MCF 10A (cell line): ENCODE measurements around the gene PER2. TPM values are rescaled to one million over a fixed set of nuclear protein-coding genes. Genes with fewer than 3 reads are reported as not detected.

Experiments
- BruUV-seq: library from RNA; stranded (reverse); fragments of 400-500 nt; replicated peaks from 2 replicates; lab custom pipeline; 2021; lab: Mats Ljungman, UMichigan
- CTCF ChIA-PET: fragments of 300-600 bp; sonication (Branson Sonifier 250); formaldehyde crosslinking; extraction: SDS; loops from one replicate; lab custom pipeline; 2021; ENCODE audit warnings: antibody characterized with exemption, inconsistent platforms; lab: Yijun Ruan, JAX
- POLR2A ChIA-PET: fragments of 300-600, 350-650 bp; sonication (Branson Sonifier 250); formaldehyde crosslinking; extraction: SDS; loops from one replicate; lab custom pipeline; 2020; ENCODE audit warnings: antibody characterized with exemption, inconsistent platforms; lab: Yijun Ruan, JAX
- DNase-seq: peaks from one replicate; pipeline ENCODE4 v3.0.0-alpha.2; 2018; ENCODE audit not compliant: unreplicated experiment
- H3K27ac Mint-ChIP-seq: one replicate; pipeline ENCODE4 v1.8.0; 2022; ENCODE audit warnings: mild to moderate bottlenecking, low read depth, mixed read lengths; ENCODE audit not compliant: unreplicated experiment
- H3K27me3 Mint-ChIP-seq: one replicate; pipeline ENCODE4 v1.8.0; 2022; ENCODE audit warnings: mixed read lengths; ENCODE audit not compliant: insufficient read depth, unreplicated experiment
- H3K36me3 Mint-ChIP-seq: one replicate; pipeline ENCODE4 v1.8.0; 2022; ENCODE audit warnings: mild to moderate bottlenecking, moderate library complexity, mixed read lengths; ENCODE audit not compliant: insufficient read depth, unreplicated experiment
- H3K4me1 Mint-ChIP-seq: one replicate; pipeline ENCODE4 v1.8.0; 2022; ENCODE audit warnings: mixed read lengths; ENCODE audit not compliant: insufficient read depth, unreplicated experiment
- H3K4me3 Mint-ChIP-seq: one replicate; pipeline ENCODE4 v1.8.0; 2022; ENCODE audit warnings: mild to moderate bottlenecking, moderate library complexity, mixed read lengths; ENCODE audit not compliant: unreplicated experiment
- H3K9me3 Mint-ChIP-seq: one replicate; pipeline ENCODE4 v1.8.0; 2022; ENCODE audit warnings: mixed read lengths; ENCODE audit not compliant: unreplicated experiment
- CTCF ChIP-seq: fragments of 200-600 bp; IDR thresholded peaks from one replicate; pipeline ENCODE4 v1.8.0; 2022; ENCODE audit warnings: antibody characterized with exemption, mild to moderate bottlenecking; ENCODE audit not compliant: unreplicated experiment
- intact Hi-C: fragments of 100-400 bp; cut with micrococcal nuclease; formaldehyde crosslinking; loops from 2 replicates; pipeline ENCODE4 v1.14.1; 2022
- total RNA-seq: library from RNA; stranded (reverse); gene quantifications from 2 replicates; pipeline ENCODE4 v1.2.3, GENCODE V29; 2022

Gene PER2
- total RNA-seq, 1 experiment from 2014 or later = 8.9 TPM

- POLR2A ChIA-PET = interaction anchor here (1.0 to 3.7 kb wide), 3 partner anchors 35 to 48 kb away, joined by 3 to 13 read pairs (median 3); no protein-coding TSS in a partner anchor
- no peak for DNase-seq
- H3K4me1 Mint-ChIP-seq = peaks cover 5% of the 10 kb centered on the region
- TF ChIP-seq CTCF = no peak
- intact Hi-C loops = no loop called here
- H3K27ac Mint-ChIP-seq = no peak overlapping the region
- H3K4me3 Mint-ChIP-seq = peak overlapping the region; percentile 80
- no peaks in the 10 kb centered on the region for H3K27me3 Mint-ChIP-seq
- H3K36me3 Mint-ChIP-seq = no peaks in the 10 kb centered on the region
- CTCF ChIA-PET = interaction anchor here (0.6 to 1.0 kb wide), 2 partner anchors 205 to 376 kb away, joined by 3 to 5 read pairs; no protein-coding TSS in a partner anchor
- BruUV-seq = no TSS peak
- H3K9me3 Mint-ChIP-seq = no peaks in the 10 kb centered on the region
Measured at GRCh38 chr2:238238766-238239542, 49.5 kb downstream of the PER2 start.

- Mint-ChIP-seq H3K27me3 (no peaks in the 10 kb centered on the region), H3K27ac (no peak overlapping the region), H3K9me3 (no peaks in the 10 kb centered on the region), H3K4me3 (peak overlapping the region; percentile 23), H3K4me1 (peaks cover 5% of the 10 kb centered on the region), H3K36me3 (no peaks in the 10 kb centered on the region)
- TF ChIP-seq CTCF = no peak
- POLR2A ChIA-PET = interaction anchor here (0.7 to 3.7 kb wide), 3 partner anchors 34 to 178 kb away, joined by 3 to 13 read pairs (median 5); partner anchors contain the start of gene SCLY
- TSS peak; percentile 72 for BruUV-seq
- no peak for DNase-seq
- CTCF ChIA-PET = interaction anchor here (1.0 kb wide), 1 partner anchor 204 kb away, joined by 3 read pairs; no protein-coding TSS in a partner anchor
- intact Hi-C loops = no loop called here
Measured at GRCh38 chr2:238238311-238238765, 50.1 kb downstream of the PER2 start.

- intact Hi-C loops = no loop called here
- POLR2A ChIA-PET = interaction anchor here (0.7 to 3.7 kb wide), 3 partner anchors 33 to 177 kb away, joined by 3 to 13 read pairs (median 5); partner anchors contain the start of gene SCLY
- H3K27ac Mint-ChIP-seq = no peak overlapping the region
Measured at GRCh38 chr2:238237431-238238135, 50.8 kb downstream of the PER2 start.

More at GRCh38 chr2:238237431-238238135, 50.8 kb downstream of the PER2 start:
- no peak for DNase-seq
- Mint-ChIP-seq H3K36me3 (no peaks in the 10 kb centered on the region), H3K4me1 (peaks cover 5% of the 10 kb centered on the region), H3K27me3 (no peaks in the 10 kb centered on the region), H3K4me3 (no peak overlapping the region), H3K9me3 (no peaks in the 10 kb centered on the region)
- no peak for TF ChIP-seq CTCF
- CTCF ChIA-PET = interaction anchor here (0.9 to 1.0 kb wide), 2 partner anchors 27 to 203 kb away, joined by 3 read pairs; no protein-coding TSS in a partner anchor
- BruUV-seq = no TSS peak
